ENCODE data around the gene ELMO2.

The ELMO2 gene

GRCh38 chr20:46362921-46363867, 43.2 kb downstream of the ELMO2 start:
- peaks cover 27% of the 10 kb centered on the region for H3K36me3 Mint-ChIP-seq (ENCODE audit: insufficient read depth)

DNA sequence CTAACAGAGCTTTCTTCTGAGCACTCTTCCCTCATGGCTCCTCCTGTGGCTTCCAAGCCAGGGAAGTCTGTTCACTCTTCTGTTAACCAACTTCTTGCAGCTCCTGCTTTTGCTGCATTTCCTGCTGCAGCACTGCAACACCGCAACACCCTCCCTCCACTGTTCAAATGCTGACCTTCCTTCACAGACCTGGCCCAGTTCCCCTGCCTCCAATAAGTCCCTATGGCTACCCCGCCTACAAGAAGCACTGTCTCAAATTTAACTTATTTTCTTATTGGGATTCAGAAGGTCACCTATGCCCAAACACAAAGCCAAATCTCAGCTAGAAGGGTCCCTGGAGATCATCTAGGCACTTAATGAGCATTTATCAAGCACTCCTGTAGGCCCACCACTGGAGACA, 44.6 kb downstream of the ELMO2 start:
- Mint-ChIP-seq H3K4me1 (peaks cover 77% of the 10 kb centered on the region), H3K27ac (ENCODE audit: low read depth) (peak overlapping the region; percentile 81), H3K27me3 (no peaks in the 10 kb centered on the region), H3K9me3 (no peaks in the 10 kb centered on the region), H3K4me3 (peak overlapping the region; percentile 86), H3K36me3 (ENCODE audit: insufficient read depth) (peaks cover 17% of the 10 kb centered on the region)
- ATAC-seq (replicated peaks; ENCODE audit: extremely low read depth, poor library complexity, severe bottlenecking) (no peak), DNase-seq (ENCODE audit: low spot score in 2 of 2) (no peak)

More at GRCh38 chr20:46362921-46363867, 43.2 kb downstream of the ELMO2 start:
- ATAC-seq (replicated peaks; ENCODE audit: extremely low read depth, poor library complexity, severe bottlenecking) (no peak), DNase-seq (ENCODE audit: low spot score in 2 of 2) (no peak)
- Mint-ChIP-seq H3K9me3 (no peaks in the 10 kb centered on the region), H3K27me3 (no peaks in the 10 kb centered on the region), H3K27ac (ENCODE audit: low read depth) (peak overlapping the region; percentile 97), H3K4me1 (peaks cover 63% of the 10 kb centered on the region), H3K4me3 (peak overlapping the region; percentile 86)

DNA sequence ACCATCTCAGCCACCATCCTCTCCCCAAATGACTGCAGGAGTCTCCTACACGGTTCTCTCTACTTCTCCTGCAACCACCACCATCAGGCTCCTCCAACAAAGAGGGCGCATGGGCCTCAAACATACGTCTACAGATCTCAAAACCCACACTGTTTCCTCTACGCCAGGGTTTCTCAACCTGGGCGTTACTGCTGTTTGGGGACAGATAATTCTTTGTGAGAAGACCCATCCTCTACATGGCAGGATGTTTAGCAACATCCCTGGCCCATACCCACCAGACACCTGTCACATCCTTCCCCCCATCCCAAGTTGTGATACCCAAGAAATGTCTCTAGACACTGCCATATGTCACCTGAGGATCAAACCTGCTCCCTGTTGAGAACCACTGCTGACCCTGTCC, 45.0 kb downstream of the ELMO2 start:
- Mint-ChIP-seq H3K4me1 (peaks cover 75% of the 10 kb centered on the region), H3K27ac (ENCODE audit: low read depth) (peak overlapping the region; percentile 81), H3K27me3 (no peaks in the 10 kb centered on the region), H3K4me3 (peak overlapping the region; percentile 86), H3K9me3 (no peaks in the 10 kb centered on the region), H3K36me3 (ENCODE audit: insufficient read depth) (peaks cover 15% of the 10 kb centered on the region)
- DNase-seq (ENCODE audit: low spot score in 2 of 2) (no peak), ATAC-seq (replicated peaks; ENCODE audit: extremely low read depth, poor library complexity, severe bottlenecking) (no peak)

DNA sequence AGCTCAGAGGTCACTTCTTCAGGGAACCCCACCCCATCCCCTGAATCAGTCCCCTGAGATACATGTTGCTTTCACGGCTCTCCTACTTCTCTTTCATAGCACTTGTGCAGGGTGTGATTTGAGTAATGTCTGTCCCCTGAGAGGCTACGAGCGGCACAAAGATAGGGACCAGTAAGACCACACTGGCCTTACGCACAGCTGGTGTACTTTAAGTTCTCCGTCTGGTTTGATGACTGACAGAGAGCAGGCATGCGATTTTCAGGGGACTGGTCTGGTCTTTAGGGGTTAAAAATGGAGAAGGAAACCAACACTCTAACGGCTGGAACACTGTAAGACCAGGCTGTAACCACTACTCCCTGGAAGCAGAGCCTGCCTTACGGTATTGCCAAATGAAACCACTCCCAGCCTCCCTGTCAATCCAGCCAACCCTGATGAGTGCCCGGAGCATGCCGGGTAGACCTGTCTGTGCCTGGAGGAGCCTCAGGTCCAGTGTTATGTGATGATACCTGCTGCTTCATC, 47.1 kb downstream of the ELMO2 start:
- Mint-ChIP-seq H3K4me3 (no peak overlapping the region), H3K9me3 (no peaks in the 10 kb centered on the region), H3K27me3 (no peaks in the 10 kb centered on the region), H3K36me3 (ENCODE audit: insufficient read depth) (peaks cover 15% of the 10 kb centered on the region), H3K4me1 (peaks cover 79% of the 10 kb centered on the region), H3K27ac (ENCODE audit: low read depth) (peak overlapping the region; percentile 64)
- DNase-seq (ENCODE audit: low spot score in 2 of 2) (no peak), ATAC-seq (replicated peaks; ENCODE audit: extremely low read depth, poor library complexity, severe bottlenecking) (no peak)

DNA sequence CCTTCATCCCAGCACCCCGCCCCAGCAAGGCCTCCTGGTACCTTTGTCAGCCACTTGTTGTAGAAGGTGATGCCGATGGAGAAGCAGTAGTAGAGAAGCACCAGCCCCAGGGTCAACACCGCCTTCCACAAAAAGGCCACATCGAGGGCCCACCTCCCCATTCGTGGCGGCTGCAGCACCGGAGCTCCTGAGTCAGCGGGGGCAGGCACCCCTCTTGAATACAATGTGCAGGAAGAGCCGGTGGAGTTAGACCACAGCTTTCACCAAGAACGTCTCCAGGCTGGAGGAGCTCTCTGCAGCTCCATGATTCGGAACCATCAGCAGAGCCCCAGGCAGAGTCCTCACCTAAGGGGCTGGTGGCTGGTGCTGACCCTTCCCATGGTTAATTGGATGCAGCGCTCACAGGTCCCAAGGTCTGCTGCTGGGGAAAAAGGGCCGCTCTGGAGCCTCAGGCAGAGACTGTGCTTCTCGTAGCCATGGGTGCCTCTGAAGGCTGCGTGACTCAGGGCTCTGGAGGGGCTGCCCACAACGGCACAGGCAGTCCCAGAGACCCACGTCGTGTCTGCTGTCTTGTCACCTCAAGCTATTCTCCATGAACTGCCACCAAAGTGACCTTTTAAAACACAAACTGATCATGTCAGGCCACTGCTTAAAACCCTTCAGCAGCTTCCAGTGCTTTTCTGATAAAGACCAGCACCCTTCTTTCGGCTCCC, 47.9 kb downstream of the ELMO2 start:
- Mint-ChIP-seq H3K4me3 (no peak overlapping the region), H3K27ac (ENCODE audit: low read depth) (no peak overlapping the region), H3K27me3 (no peaks in the 10 kb centered on the region), H3K9me3 (no peaks in the 10 kb centered on the region), H3K4me1 (peaks cover 76% of the 10 kb centered on the region), H3K36me3 (ENCODE audit: insufficient read depth) (peaks cover 15% of the 10 kb centered on the region)
- DNase-seq (ENCODE audit: low spot score in 2 of 2): no peak
- ATAC-seq (replicated peaks; ENCODE audit: extremely low read depth, poor library complexity, severe bottlenecking): no peak

DNA sequence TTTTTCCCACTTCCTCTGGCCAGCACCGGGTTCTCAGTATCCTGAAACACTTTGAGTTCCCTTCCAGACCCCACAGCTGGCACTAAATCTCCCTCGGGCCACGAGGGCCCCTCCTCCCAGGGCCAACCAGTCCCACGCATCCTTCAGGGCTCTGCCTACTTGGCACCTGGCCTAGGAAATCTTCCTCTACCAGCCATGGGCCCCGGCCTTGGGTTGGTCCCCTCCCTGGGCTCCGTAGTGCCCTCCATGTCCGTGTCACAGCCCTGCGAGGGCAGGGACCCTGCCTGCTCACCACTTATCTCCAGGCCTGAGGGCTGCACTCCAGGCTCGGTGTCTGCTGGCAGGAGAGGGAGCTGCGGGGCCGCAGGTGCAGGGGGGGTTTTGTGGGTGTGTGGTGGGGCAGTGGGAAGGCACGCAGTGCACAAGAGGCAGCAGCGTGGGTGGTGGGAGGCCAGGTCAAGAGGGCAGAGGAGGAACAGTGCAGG, 49.3 kb downstream of the ELMO2 start:
- no peak for DNase-seq (ENCODE audit: low spot score in 2 of 2)
- H3K4me1 Mint-ChIP-seq: peaks cover 66% of the 10 kb centered on the region
- H3K4me3 Mint-ChIP-seq: no peak overlapping the region
- no peaks in the 10 kb centered on the region for H3K9me3 Mint-ChIP-seq
- peak overlapping the region; percentile 79 for H3K27ac Mint-ChIP-seq (ENCODE audit: low read depth)
- H3K36me3 Mint-ChIP-seq (ENCODE audit: insufficient read depth): peaks cover 12% of the 10 kb centered on the region
- ATAC-seq (replicated peaks; ENCODE audit: extremely low read depth, poor library complexity, severe bottlenecking): no peak
- no peaks in the 10 kb centered on the region for H3K27me3 Mint-ChIP-seq

DNA sequence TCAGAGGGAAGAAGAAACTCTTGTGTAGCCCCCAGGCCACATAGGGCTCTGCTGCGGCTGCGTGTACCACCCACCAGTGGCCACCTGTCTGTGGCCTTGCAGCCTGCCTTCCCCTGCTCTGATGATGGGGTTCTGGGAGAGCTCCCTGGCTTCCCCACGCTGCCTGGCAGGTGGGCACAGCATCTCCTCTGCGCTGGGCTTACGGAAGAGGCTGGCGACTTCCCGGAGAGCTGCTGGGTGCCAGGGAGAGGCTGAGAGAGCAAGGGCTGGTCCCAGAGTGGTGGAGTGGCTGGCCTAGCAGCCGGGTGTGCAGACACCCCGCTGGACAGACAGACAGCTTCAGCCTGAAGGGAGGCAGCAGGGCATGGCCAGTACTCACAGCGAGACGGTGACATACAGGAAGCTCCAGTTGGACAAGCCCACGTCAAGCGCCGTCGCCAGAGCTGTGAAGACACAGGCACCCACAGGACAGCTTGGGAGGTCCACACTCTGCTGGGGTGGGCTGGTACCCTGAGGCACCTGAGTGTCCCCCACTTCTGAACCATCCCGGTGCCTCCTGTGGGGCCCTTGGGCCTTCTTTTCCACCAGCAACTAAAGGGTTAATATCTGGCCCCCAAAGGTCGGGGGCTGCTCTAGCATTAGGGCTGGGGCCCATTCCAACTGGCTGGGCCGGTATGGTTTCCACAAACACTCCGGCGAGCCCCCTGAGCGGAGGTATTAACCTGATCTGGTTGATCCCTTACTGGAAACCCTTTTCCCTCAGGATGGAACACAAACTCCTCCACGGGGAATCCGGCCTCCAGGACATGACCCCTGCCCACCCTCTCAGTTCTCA, 50.0 kb downstream of the ELMO2 start:
- Mint-ChIP-seq H3K36me3 (ENCODE audit: insufficient read depth) (peaks cover 10% of the 10 kb centered on the region), H3K4me1 (peaks cover 61% of the 10 kb centered on the region), H3K27me3 (no peaks in the 10 kb centered on the region), H3K4me3 (no peak overlapping the region), H3K27ac (ENCODE audit: low read depth) (peak overlapping the region; percentile 79), H3K9me3 (no peaks in the 10 kb centered on the region)
- DNase-seq (ENCODE audit: low spot score in 2 of 2) (no peak), ATAC-seq (replicated peaks; ENCODE audit: extremely low read depth, poor library complexity, severe bottlenecking) (no peak)

- Mint-ChIP-seq H3K4me1 (peaks cover 60% of the 10 kb centered on the region), H3K36me3 (ENCODE audit: insufficient read depth) (peaks cover 7% of the 10 kb centered on the region), H3K27ac (ENCODE audit: low read depth) (peak overlapping the region; percentile 39), H3K27me3 (no peaks in the 10 kb centered on the region), H3K4me3 (no peak overlapping the region), H3K9me3 (no peaks in the 10 kb centered on the region)
- ATAC-seq (replicated peaks; ENCODE audit: extremely low read depth, poor library complexity, severe bottlenecking): no peak
- no peak for DNase-seq (ENCODE audit: low spot score in 2 of 2)
These were observed 50.6 kb downstream of the ELMO2 start for GRCh38 chr20:46355778-46356177.

GRCh38 chr20:46354920-46355654, 51.3 kb downstream of the ELMO2 start:
- Mint-ChIP-seq H3K27me3 (no peaks in the 10 kb centered on the region), H3K36me3 (ENCODE audit: insufficient read depth) (peaks cover 9% of the 10 kb centered on the region), H3K4me1 (peaks cover 65% of the 10 kb centered on the region), H3K9me3 (no peaks in the 10 kb centered on the region), H3K4me3 (no peak overlapping the region), H3K27ac (ENCODE audit: low read depth) (peak overlapping the region; percentile 71)
- ATAC-seq (replicated peaks; ENCODE audit: extremely low read depth, poor library complexity, severe bottlenecking) (no peak), DNase-seq (ENCODE audit: low spot score in 2 of 2) (no peak)

DNA sequence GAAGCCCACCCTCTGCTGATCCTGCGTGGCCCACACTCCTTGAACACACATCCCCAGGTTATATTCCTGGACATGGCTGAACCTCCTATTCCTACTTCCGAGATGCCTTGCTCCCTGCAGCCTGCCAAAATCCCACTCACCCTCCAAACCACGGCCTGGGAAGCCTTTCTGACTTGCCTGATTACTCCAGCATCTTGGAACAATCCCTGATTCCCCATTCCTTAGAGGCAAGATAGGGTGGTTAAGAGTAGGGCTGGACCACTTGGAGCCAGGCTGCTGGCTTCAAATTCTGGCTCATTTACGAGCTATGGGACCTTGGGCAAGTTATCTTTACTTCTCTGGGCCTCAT, 52.2 kb downstream of the ELMO2 start:
- Mint-ChIP-seq H3K4me1 (peaks cover 57% of the 10 kb centered on the region), H3K27ac (ENCODE audit: low read depth) (peak overlapping the region; percentile 71), H3K4me3 (no peak overlapping the region), H3K9me3 (no peaks in the 10 kb centered on the region), H3K27me3 (no peaks in the 10 kb centered on the region), H3K36me3 (ENCODE audit: insufficient read depth) (peaks cover 10% of the 10 kb centered on the region)
- ATAC-seq (replicated peaks; ENCODE audit: extremely low read depth, poor library complexity, severe bottlenecking): no peak
- DNase-seq (ENCODE audit: low spot score in 2 of 2): no peak

DNA sequence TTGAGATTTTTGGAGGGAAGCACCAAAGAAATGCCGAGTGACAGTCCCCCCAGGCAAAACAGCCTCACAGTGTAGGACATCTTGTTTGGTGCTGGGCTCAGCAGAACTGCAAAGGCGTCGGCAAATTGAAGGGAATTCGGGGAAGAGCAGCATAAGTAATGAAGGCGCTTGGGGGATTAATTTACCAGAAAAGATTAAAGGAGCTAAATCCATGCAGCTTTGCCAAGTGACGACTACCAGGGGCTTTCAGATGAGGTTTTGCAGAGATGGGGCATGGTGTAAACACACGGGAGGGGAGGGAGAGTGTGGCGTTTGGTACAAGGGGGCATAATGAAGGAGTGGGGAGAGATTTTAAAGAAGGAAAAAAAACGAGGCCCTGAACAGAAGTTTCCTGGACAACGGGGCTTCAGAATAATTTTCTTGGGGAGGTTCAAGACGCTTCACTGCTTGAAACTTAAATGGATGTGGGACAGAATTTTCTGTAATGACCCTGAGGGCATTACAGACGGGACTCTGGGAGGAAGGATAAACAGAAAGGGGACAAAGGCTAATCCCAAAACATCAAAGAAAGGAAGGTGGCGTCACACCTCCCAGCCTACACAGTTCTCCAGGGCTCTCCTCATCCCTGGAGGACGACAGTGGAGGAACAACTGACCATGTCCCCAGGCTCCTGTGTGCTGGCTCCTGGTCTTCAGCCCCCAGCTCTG, 52.8 kb downstream of the ELMO2 start:
- Mint-ChIP-seq H3K4me3 (no peak overlapping the region), H3K4me1 (peaks cover 53% of the 10 kb centered on the region), H3K36me3 (ENCODE audit: insufficient read depth) (peaks cover 13% of the 10 kb centered on the region), H3K27ac (ENCODE audit: low read depth) (peak overlapping the region; percentile 71), H3K27me3 (no peaks in the 10 kb centered on the region), H3K9me3 (no peaks in the 10 kb centered on the region)
- no peak for DNase-seq (ENCODE audit: low spot score in 2 of 2)
- no peak for ATAC-seq (replicated peaks; ENCODE audit: extremely low read depth, poor library complexity, severe bottlenecking)

Data from central memory CD8-positive, alpha-beta T cell (primary cell).